ENCODE measurements around the gene IVNS1ABP.

IVNS1ABP gene

DNA sequence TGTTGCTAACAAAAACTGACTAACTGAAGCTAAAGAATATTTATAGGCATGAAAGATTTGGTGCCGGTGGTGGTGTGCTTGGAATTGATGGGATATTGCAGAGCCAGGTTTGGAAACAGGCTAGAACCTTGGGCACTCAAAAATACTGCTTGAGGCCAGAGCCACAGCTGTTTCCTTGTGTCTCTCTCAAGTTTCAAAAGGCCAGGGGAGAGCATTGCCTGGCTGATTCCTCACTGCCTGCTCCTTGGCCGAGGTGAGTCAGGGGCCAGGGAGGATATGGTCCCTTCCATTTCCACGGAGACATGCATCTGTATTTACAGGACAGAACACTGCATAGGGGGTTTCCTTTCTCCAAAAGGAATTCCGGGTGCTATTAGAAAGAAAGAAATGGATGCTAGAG is 36.1 kb upstream of the IVNS1ABP start:
- TF ChIP-seq, protein P1, sequence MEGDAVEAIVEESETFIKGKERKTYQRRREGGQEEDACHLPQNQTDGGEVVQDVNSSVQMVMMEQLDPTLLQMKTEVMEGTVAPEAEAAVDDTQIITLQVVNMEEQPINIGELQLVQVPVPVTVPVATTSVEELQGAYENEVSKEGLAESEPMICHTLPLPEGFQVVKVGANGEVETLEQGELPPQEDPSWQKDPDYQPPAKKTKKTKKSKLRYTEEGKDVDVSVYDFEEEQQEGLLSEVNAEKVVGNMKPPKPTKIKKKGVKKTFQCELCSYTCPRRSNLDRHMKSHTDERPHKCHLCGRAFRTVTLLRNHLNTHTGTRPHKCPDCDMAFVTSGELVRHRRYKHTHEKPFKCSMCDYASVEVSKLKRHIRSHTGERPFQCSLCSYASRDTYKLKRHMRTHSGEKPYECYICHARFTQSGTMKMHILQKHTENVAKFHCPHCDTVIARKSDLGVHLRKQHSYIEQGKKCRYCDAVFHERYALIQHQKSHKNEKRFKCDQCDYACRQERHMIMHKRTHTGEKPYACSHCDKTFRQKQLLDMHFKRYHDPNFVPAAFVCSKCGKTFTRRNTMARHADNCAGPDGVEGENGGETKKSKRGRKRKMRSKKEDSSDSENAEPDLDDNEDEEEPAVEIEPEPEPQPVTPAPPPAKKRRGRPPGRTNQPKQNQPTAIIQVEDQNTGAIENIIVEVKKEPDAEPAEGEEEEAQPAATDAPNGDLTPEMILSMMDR (IDR thresholded peaks at IDR 0.05) = no peak
- no peak overlapping the region for H3K27ac ChIP-seq
- no peak for DNase-seq (ENCODE audit: low spot score)
- H3K4me3 ChIP-seq = no peak overlapping the region

DNA sequence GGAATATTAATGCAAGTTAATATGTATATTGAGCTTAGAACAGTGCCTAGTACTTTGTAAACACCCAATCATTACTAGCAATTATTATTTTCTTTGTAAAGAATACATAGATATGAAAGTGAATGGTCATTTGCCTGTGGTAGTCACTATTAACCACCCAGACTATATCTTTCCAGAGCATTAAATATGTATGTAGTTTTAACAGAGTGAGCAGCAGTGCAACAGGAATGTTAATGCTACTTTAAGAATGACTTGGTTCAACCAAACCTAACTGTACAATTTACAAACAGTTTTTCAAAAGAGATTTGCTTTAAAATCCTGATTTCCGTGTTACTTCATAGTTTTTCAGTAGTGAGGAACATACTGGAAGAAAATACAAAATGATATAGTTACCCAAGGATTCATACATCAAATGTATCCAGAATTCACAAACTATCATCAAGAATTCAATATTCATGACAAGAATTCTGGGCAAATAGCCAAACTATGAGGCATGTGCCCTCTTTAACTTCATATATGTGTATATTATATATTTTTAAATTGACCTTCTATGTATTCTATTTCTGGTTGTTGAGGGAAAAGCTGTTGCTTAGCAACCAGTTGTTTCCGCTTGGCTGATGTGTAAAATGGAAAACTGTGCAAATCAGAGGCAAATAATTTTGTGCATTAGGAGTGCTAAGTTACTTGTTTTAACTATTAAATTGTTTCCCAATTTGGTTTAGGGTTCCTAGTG is 34.9 kb upstream of the IVNS1ABP start:
- H3K27ac ChIP-seq = no peak overlapping the region
- TF ChIP-seq, protein P1 (IDR thresholded peaks at IDR 0.05) = no peak
- no peak for DNase-seq (ENCODE audit: low spot score)
- H3K4me3 ChIP-seq = no peak overlapping the region

DNA sequence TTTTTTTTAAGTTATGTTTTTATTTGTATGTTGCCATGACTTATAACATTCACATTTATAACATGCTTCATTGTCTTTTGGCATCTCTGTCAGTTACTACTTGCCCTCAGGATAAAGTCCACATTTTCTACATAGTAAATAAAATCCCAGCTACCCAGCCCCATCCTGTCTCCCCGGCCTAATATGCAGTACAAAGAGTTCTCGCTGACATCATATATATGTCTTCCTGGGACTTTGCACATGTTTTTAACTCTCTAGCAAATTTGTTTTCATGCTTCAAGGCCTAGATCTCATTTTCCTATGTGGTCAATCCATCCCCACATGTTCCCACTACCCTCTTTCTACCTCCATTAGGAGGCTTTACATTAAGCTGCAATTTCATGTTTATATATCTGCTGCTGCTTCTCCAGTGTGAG is 33.0 kb upstream of the IVNS1ABP start:
- DNase-seq (ENCODE audit: low spot score) = no peak
- Histone ChIP-seq H3K4me3 (no peak overlapping the region), H3K27ac (no peak overlapping the region)
- TF ChIP-seq, protein P1 (IDR thresholded peaks at IDR 0.05) = no peak

DNA sequence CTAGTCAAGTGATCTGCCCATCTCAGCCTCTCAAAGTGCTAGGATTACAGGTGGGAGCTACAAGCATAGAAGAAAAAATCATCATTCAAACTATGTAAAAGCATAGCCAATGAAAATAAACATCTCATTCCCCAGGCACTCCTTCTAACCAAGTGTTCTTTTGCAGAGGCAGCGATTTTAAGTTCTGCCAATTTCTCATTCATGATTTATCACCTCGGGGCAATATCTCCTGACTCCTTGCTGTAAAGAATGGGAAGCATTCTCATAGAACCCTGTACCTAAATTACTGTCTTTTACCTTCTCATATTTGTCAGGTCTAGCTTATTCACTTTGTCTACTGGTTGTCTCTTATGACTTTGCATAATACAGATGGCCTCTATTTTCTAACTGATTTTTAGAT is 32.5 kb upstream of the IVNS1ABP start:
- DNase-seq (ENCODE audit: low spot score) = no peak
- H3K27ac ChIP-seq = no peak overlapping the region
- no peak overlapping the region for H3K4me3 ChIP-seq
- TF ChIP-seq, protein P1 (IDR thresholded peaks at IDR 0.05) = no peak

DNA sequence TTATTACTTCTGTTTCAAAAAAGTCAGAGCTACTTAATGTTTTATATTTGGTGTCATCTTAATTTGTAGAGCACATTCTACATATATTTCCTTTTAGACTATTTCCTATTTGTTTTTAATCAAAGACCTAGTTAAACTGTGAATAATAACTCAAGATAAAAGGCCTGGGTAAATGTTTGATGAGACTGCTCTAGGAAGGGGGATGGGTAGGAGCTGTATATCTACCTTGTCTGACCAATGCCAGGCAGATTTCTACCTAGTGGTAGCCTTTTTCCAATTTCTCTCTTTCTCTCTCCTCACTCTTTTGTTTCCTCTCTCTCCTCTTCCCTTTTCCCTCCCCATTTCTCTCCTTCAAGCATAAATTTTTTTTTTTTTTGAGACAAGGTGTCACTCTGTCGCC is 31.9 kb upstream of the IVNS1ABP start:
- TF ChIP-seq, protein P1 (IDR thresholded peaks at IDR 0.05) = no peak
- no peak overlapping the region for H3K4me3 ChIP-seq
- no peak for DNase-seq (ENCODE audit: low spot score)
- no peak overlapping the region for H3K27ac ChIP-seq

DNA sequence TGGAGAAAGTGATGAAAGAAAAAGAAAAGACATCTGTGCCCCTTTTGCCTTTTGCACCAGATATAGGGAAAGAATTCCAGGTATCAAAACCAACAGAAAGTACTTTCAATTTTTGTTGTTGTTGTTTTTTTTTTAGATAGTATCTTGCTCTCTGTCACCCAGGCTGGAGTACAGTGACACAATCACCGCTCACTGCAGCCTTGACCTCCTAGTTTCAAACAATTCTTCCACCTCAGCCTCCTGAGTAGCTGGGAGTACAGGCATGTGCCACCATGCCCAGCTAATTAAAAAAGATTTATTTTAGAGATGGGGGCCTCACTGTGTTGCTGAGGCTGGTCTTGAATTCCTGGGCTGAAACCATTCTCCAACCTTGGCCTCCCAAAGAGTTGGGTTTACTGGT is 31.3 kb upstream of the IVNS1ABP start:
- H3K27ac ChIP-seq = no peak overlapping the region
- DNase-seq (ENCODE audit: low spot score) = no peak
- TF ChIP-seq, protein P1 (IDR thresholded peaks at IDR 0.05) = no peak

More for the DNA sequence above, 31.3 kb upstream of the IVNS1ABP start:
- no peak overlapping the region for H3K4me3 ChIP-seq
